Naive thymus-derived CD4-positive, alpha-beta T cell (primary cell): ENCODE data around the gene RHOC. TPM values are rescaled to one million over a fixed set of nuclear protein-coding genes. Genes with fewer than 3 reads are reported as not detected.
A peak's percentile ranks its signal among the peaks of the same experiment; 100 is the strongest.

Source experiments
- ATAC-seq: fragments of 150-1000 bp; cut with Tn5 transposase; 2 replicates; pipeline ENCODE4 v1.10.0; 2021; ENCODE audit warnings: mild to moderate bottlenecking, moderate library complexity
- CTCF ChIA-PET: fragments of 350-600 bp; sonication (Branson Sonifier 250); formaldehyde crosslinking; loops from one replicate; lab custom pipeline; 2021; ENCODE audit warnings: antibody characterized with exemption; lab: Charles Lee
- POLR2A ChIA-PET: fragments of 350-600 bp; sonication (Branson Sonifier 250); formaldehyde crosslinking; loops from one replicate; lab custom pipeline; 2021; ENCODE audit warnings: antibody characterized with exemption, inconsistent platforms; lab: Charles Lee
- DNase-seq, 9 donors: peaks; one replicate each; pipeline versions ENCODE4 v3.0.0 to v3.0.0-alpha.2; 2020 to 2022; ENCODE audit warnings: mixed read lengths in 1 of 9
- H3K27ac ChIP-seq: one replicate; pipeline ENCODE4 v1.7.0; 2013; ENCODE audit warnings: mild to moderate bottlenecking, low read depth, low read length, moderate library complexity
- H3K27me3 ChIP-seq, 2 donors: one replicate each; pipeline ENCODE4 v1.7.0; 2013; ENCODE audit warnings: low read length in 2 of 2, mild to moderate bottlenecking in 2 of 2, moderate library complexity in 2 of 2; ENCODE audit not compliant: control insufficient read depth in 2 of 2, insufficient read depth in 2 of 2
- H3K36me3 ChIP-seq, 3 experiments: 1 replicate in 2 of 3; 2 replicates in 1 of 3; pipeline ENCODE4 v1.7.0; 2013; ENCODE audit warnings: low read length in 3 of 3, mild to moderate bottlenecking in 3 of 3, moderate library complexity in 1 of 3; ENCODE audit not compliant: insufficient read depth in 3 of 3, control insufficient read depth in 2 of 3
- H3K4me1 ChIP-seq, 2 donors: one replicate each; pipeline ENCODE4 v1.7.0; 2013; ENCODE audit warnings: low read length in 2 of 2, mild to moderate bottlenecking in 2 of 2, moderate library complexity in 1 of 2; ENCODE audit not compliant: control insufficient read depth in 2 of 2, insufficient read depth in 2 of 2
- H3K4me3 ChIP-seq: 2 replicates; pipeline ENCODE4 v1.7.0; 2013; ENCODE audit warnings: mild to moderate bottlenecking, low read length
- H3K9me3 ChIP-seq, 3 experiments: 1 replicate in 2 of 3; 2 replicates in 1 of 3; pipeline ENCODE4 v1.7.0; 2013; ENCODE audit warnings: low read length in 3 of 3; ENCODE audit not compliant: control insufficient read depth in 2 of 3
- H3K27ac Mint-ChIP-seq, 9 donors: one replicate each; pipeline ENCODE4 v1.8.0; 2020 to 2022; ENCODE audit warnings: mixed read lengths in 9 of 9, mild to moderate bottlenecking in 8 of 9, moderate library complexity in 5 of 9, inconsistent platforms in 2 of 9
- H3K27me3 Mint-ChIP-seq, 5 donors: one replicate each; pipeline ENCODE4 v1.8.0; 2021 to 2022; ENCODE audit warnings: mixed read lengths in 5 of 5, mild to moderate bottlenecking in 1 of 5
- H3K36me3 Mint-ChIP-seq, 5 donors: one replicate each; pipeline ENCODE4 v1.8.0; 2020 to 2022; ENCODE audit warnings: mixed read lengths in 5 of 5, mild to moderate bottlenecking in 3 of 5, inconsistent platforms in 1 of 5
- H3K4me1 Mint-ChIP-seq, 7 donors: one replicate each; pipeline ENCODE4 v1.8.0; 2020 to 2022; ENCODE audit warnings: mixed read lengths in 7 of 7, mild to moderate bottlenecking in 3 of 7, inconsistent platforms in 1 of 7
- H3K4me3 Mint-ChIP-seq, 10 donors: one replicate each; pipeline ENCODE4 v1.8.0; 2020 to 2022; ENCODE audit warnings: mild to moderate bottlenecking in 10 of 10, mixed read lengths in 10 of 10, moderate library complexity in 6 of 10, inconsistent platforms in 2 of 10
- H3K9me3 Mint-ChIP-seq, 11 donors: one replicate each; pipeline ENCODE4 v1.8.0; 2020 to 2022; ENCODE audit warnings: mixed read lengths in 11 of 11, mild to moderate bottlenecking in 4 of 11, inconsistent platforms in 1 of 11, moderate library complexity in 1 of 11
- intact Hi-C, 2 donors: fragments of 100-400 bp; cut with micrococcal nuclease; formaldehyde crosslinking; loops; one replicate each; pipeline ENCODE4 v1.15.1; 2023
- polyA plus RNA-seq, 2 donors: library from polyadenylated mRNA; unstranded; fragments of 300-500 nt; fragmentation: Illumina TruSeq; gene quantifications; one replicate each; pipeline ENCODE4 v1.2.3, GENCODE V29; 2021
- total RNA-seq, 6 experiments: library from RNA in 5 of 6; stranded (reverse) in 5 of 6; gene quantifications; 1 replicate in 5 of 6; 2 replicates in 1 of 6; pipeline ENCODE4 v1.2.3 and lab custom pipeline; 2021 to 2026

The RHOC gene
- total and polyA plus RNA-seq, 7 experiments from 2014 or later = 0.57 to 89.1 (median 4.2) TPM

GRCh38 chr1:112674986-112675727, 31.8 kb downstream of the RHOC start:
- DNase-seq (peak; percentile 20 to 66 (median 40)), ATAC-seq (peak; percentile 53)
- H3K27me3 ChIP-seq = no peaks in the 10 kb centered on the region
- POLR2A ChIA-PET = interaction anchor here (0.5 to 5.6 kb wide), 19 partner anchors 9 to 1917 kb away, joined by 3 to 76 read pairs (median 3); partner anchors contain the start of genes CAPZA1, LRIG2, MAGI3 and PPM1J
- peak overlapping the region; percentile 94 to 99 (median 97) for H3K4me3 Mint-ChIP-seq
- H3K9me3 Mint-ChIP-seq = peaks cover 0 to 3% (median 0%) of the 10 kb centered on the region in 11 donors
- H3K4me1 Mint-ChIP-seq = peaks cover 38 to 65% (median 63%) of the 10 kb centered on the region in 7 donors
- H3K36me3 ChIP-seq = peaks cover 0 to 12% (median 10%) of the 10 kb centered on the region in 3 experiments
- peaks cover 4 to 46% (median 9%) of the 10 kb centered on the region in 5 donors for H3K36me3 Mint-ChIP-seq
- H3K4me3 ChIP-seq = peak overlapping the region; percentile 92
- H3K27me3 Mint-ChIP-seq = no peaks in the 10 kb centered on the region
- peak overlapping the region; percentile 88 for H3K27ac ChIP-seq
- H3K4me1 ChIP-seq = peaks cover 17 to 19% of the 10 kb centered on the region in 2 donors
- intact Hi-C loops = loop anchor here (1.0 to 10.0 kb wide), 8 partner anchors 30 to 280 kb away; partner anchors contain the start of genes PPM1J (in 2 of the 2), WNT2B (in 2 of the 2), CAPZA1 (in 1 of the 2) and CTTNBP2NL (in 1 of the 2)
- no peaks in the 10 kb centered on the region for H3K9me3 ChIP-seq
- CTCF ChIA-PET = interaction anchor here (0.6 to 2.8 kb wide), 7 partner anchors 27 to 175 kb away, joined by 3 to 6 read pairs (median 3); partner anchors contain the start of genes CAPZA1 and ST7L
- H3K27ac Mint-ChIP-seq = peak overlapping the region; percentile 90 to 98 (median 95)

DNA sequence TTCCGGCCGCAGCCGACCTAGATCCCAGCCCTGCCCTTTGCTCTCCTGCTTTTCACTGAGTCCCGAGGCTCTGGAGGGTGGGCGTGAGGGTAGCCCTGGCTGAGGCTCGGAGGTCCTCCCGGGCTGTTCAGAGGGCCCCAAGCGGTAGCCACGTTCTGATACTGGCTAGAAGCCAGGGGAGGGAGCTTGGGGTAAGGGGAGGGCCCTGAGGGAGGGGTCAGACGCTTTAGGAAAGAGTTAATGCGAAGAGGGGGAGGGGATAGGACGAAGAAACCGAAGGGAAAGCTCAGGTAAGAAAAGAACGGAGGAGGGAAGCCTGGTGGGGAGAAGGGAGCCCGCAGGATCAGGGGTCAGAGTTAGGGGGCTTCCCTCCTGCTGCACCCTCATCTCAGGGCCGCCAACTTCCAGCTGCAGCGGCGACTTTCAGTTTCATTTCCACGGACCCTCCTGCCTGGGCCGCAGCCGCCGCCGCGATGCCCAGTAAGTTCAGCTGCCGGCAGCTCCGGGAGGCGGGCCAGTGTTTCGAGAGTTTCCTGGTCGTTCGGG, 32.4 kb downstream of the RHOC start, which contains the start of gene MOV10:
Gene MOV10, plus strand, starts transcription at position 220 of the 546 bp plus-strand sequence. Its CDS starts 254 bp downstream, at position 474.
- Mint-ChIP-seq H3K27ac (peak within 1 kb of the TSS; percentile 90 to 98 (median 95)), H3K27me3 (no peaks in the 10 kb centered on the region), H3K36me3 (peaks cover 0 to 48% (median 5%) of the 10 kb centered on the region in 5 donors), H3K4me1 (peaks cover 37 to 62% (median 58%) of the 10 kb centered on the region in 7 donors), H3K4me3 (peak within 1 kb of the TSS; percentile 94 to 99 (median 97)), H3K9me3 (no peaks in the 10 kb centered on the region)
- no peaks in the 10 kb centered on the region for H3K9me3 ChIP-seq
- peaks cover 0 to 19% (median 17%) of the 10 kb centered on the region in 3 experiments for H3K36me3 ChIP-seq
- intact Hi-C loops = loop anchor here (1.0 to 10.0 kb wide), 7 partner anchors 31 to 280 kb away; partner anchors contain the start of genes PPM1J (in 2 of the 2), WNT2B (in 2 of the 2), CAPZA1 (in 1 of the 2) and CTTNBP2NL (in 1 of the 2)
- peak within 1 kb of the TSS; percentile 92 for H3K4me3 ChIP-seq
- no peaks in the 10 kb centered on the region for H3K27me3 ChIP-seq
- DNase-seq = peak; percentile 38 to 62 (median 59)
- peak within 1 kb of the TSS; percentile 88 for H3K27ac ChIP-seq
- ChIA-PET CTCF (interaction anchor here (0.8 to 2.8 kb wide), 5 partner anchors 27 to 175 kb away, joined by 3 to 6 read pairs (median 3); partner anchors contain the start of genes CAPZA1 and ST7L), POLR2A (interaction anchor here (0.5 to 5.6 kb wide), 18 partner anchors 9 to 1917 kb away, joined by 3 to 76 read pairs (median 4); partner anchors contain the start of genes CAPZA1, LRIG2, MAGI3 and PPM1J)
- H3K4me1 ChIP-seq = peaks cover 17 to 19% of the 10 kb centered on the region in 2 donors
- ATAC-seq = peak; percentile 73

DNA sequence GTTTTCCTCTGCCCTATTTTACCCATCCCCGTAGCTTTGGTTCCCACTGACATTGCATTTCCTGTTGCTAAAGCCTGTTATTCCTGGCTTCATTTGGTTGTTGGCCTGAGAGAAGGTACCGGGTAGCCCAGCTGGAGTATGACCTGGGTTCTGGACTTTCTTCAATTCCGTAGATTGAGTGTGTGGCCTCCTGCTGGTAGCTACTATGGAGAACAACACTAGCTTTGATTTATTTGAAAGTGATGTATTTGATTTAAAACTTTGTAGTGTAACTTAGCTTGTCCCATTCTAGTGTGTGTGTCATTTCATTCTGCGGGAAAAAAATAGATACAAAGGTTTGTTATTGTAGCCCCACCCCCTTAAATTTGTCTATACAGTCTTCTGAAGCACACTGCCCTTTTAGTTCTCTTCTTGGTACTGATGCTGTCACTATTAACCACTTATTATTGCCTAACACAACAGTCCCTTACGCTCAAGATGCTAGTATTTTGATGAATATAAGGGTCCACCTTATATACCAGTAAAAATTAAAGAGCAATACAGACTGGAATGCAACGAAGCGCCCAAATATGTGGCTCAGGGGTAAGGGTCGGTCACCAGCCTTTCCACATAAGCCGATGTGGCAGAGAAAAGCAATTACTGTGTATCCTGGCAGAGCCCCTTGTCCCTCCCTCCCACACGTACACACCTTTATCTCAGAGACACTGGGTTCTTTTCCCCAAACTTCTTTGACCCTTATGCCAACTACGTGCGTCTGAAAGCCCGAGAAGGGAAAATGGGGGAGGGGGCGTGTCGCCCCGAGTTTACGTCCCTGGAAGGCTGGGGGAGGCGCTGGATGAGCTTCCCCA, 33.1 kb downstream of the RHOC start:
- Mint-ChIP-seq H3K9me3 (no peaks in the 10 kb centered on the region), H3K27me3 (no peaks in the 10 kb centered on the region), H3K4me3 (peak overlapping the region; percentile 94 to 99 (median 97)), H3K4me1 (peaks cover 31 to 63% (median 51%) of the 10 kb centered on the region in 7 donors), H3K36me3 (peaks cover 0 to 50% (median 6%) of the 10 kb centered on the region in 5 donors), H3K27ac (peak overlapping the region; percentile 86 to 98 (median 94))
- H3K4me1 ChIP-seq = peaks cover 17 to 19% of the 10 kb centered on the region in 2 donors
- ATAC-seq (peak; percentile 53), DNase-seq (peak in 7 of 9 donors; percentile 19 to 46 (median 31))
- peak overlapping the region; percentile 92 for H3K4me3 ChIP-seq
- POLR2A ChIA-PET = interaction anchor here (0.5 to 5.6 kb wide), 16 partner anchors 9 to 1099 kb away, joined by 3 to 76 read pairs (median 4); partner anchors contain the start of genes CAPZA1, MAGI3, PPM1J and ST7L
- peaks cover 0 to 25% (median 19%) of the 10 kb centered on the region in 3 experiments for H3K36me3 ChIP-seq
- intact Hi-C loops = loop anchor here (1.0 to 10.0 kb wide), 7 partner anchors 31 to 279 kb away; partner anchors contain the start of genes PPM1J (in 2 of the 2), WNT2B (in 2 of the 2), CAPZA1 (in 1 of the 2) and CTTNBP2NL (in 1 of the 2)
- CTCF ChIA-PET = interaction anchor here (0.8 to 2.8 kb wide), 4 partner anchors 16 to 73 kb away, joined by 3 to 6 read pairs (median 4); partner anchors contain the start of genes CAPZA1 and ST7L
- H3K27ac ChIP-seq = peak overlapping the region; percentile 88
- H3K9me3 ChIP-seq = no peaks in the 10 kb centered on the region
- no peaks in the 10 kb centered on the region for H3K27me3 ChIP-seq

DNA sequence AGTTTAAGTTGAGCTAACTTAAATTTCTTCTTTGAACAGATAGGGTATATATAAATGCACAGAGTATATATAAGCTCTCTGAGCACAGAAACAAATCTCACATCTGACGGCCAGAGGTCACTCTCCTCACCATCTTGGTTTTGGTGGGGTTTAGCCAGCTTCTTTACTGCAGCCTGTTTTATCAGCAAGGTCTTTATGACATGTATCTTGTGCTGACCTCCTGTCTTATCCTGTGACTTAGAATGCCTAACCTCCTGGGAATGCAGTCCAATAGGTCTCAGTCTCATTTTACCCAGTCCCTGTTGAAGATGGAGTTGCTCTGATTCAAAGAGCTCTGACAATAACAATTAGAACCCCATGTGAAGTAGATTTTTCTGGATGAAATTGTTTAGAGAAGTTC, 34.1 kb downstream of the RHOC start:
- no peaks in the 10 kb centered on the region for H3K27me3 Mint-ChIP-seq
- H3K27ac ChIP-seq = peak overlapping the region; percentile 26
- peaks cover 30 to 63% (median 50%) of the 10 kb centered on the region in 7 donors for H3K4me1 Mint-ChIP-seq
- peaks cover 0 to 52% (median 7%) of the 10 kb centered on the region in 5 donors for H3K36me3 Mint-ChIP-seq
- no peak for DNase-seq
- H3K4me3 ChIP-seq = no peak overlapping the region
- POLR2A ChIA-PET = interaction anchor here (0.7 to 5.6 kb wide), 8 partner anchors 11 to 76 kb away, joined by 3 to 76 read pairs (median 4); partner anchors contain the start of genes CAPZA1, PPM1J and ST7L
- no peak for ATAC-seq
- H3K9me3 Mint-ChIP-seq = no peaks in the 10 kb centered on the region
- H3K4me3 Mint-ChIP-seq = peak overlapping the region in 9 of 10 donors; percentile 7 to 99 (median 94)
- peaks cover 0 to 34% (median 19%) of the 10 kb centered on the region in 3 experiments for H3K36me3 ChIP-seq
- peak overlapping the region; percentile 28 to 97 (median 86) for H3K27ac Mint-ChIP-seq
- no peaks in the 10 kb centered on the region for H3K9me3 ChIP-seq
- CTCF ChIA-PET = interaction anchor here (0.7 to 2.8 kb wide), 4 partner anchors 9 to 171 kb away, joined by 3 to 6 read pairs (median 4); partner anchors contain the start of genes CAPZA1 and ST7L
- peaks cover 17 to 19% of the 10 kb centered on the region in 2 donors for H3K4me1 ChIP-seq
- intact Hi-C loops = loop anchor here (10.0 kb wide), 2 partner anchors 168 to 278 kb away; partner anchors contain the start of genes WNT2B (in 2 of the 2) and CTTNBP2NL (in 1 of the 2)
- no peaks in the 10 kb centered on the region for H3K27me3 ChIP-seq

DNA sequence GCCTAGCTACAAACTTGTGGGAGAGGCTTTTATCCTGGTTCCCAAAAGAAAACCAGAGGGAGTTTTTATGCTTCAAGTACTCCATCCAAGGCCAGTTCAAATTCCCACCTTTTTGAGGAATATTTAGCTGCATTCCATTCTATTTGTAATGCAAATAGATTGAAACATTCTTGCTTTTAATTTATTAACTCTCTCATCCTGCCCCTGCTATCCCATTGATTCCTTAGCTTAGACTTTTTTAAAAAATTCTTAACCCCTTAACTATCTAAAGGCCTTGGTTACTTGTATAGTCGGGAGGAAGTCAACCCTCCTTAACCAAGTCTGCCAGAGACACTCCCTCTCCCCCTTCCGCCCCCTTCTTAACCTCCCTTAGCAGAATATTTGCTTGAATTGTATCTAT, 34.9 kb downstream of the RHOC start:
- Mint-ChIP-seq H3K9me3 (no peaks in the 10 kb centered on the region), H3K27ac (peak overlapping the region in 8 of 9 donors; percentile 26 to 91 (median 68)), H3K36me3 (peaks cover 3 to 56% (median 13%) of the 10 kb centered on the region in 5 donors), H3K4me1 (peaks cover 26 to 62% (median 43%) of the 10 kb centered on the region in 7 donors), H3K4me3 (no peak overlapping the region), H3K27me3 (no peaks in the 10 kb centered on the region)
- Histone ChIP-seq H3K4me1 (peaks cover 14 to 19% of the 10 kb centered on the region in 2 donors), H3K36me3 (peaks cover 0 to 43% (median 19%) of the 10 kb centered on the region in 3 experiments), H3K27ac (peak overlapping the region; percentile 26), H3K9me3 (no peaks in the 10 kb centered on the region), H3K27me3 (no peaks in the 10 kb centered on the region), H3K4me3 (no peak overlapping the region)
- ChIA-PET CTCF (interaction anchor here (0.6 to 2.8 kb wide), 5 partner anchors 10 to 170 kb away, joined by 3 to 6 read pairs (median 4); partner anchors contain the start of genes CAPZA1 and ST7L), POLR2A (interaction anchor here (1.7 to 5.6 kb wide), 3 partner anchors 12 to 55 kb away, joined by 4 to 76 read pairs (median 6); partner anchors contain the start of genes CAPZA1, PPM1J and ST7L)
- ATAC-seq (no peak), DNase-seq (no peak)
- intact Hi-C loops = loop anchor here (10.0 kb wide), 2 partner anchors 167 to 277 kb away; partner anchors contain the start of genes WNT2B (in 2 of the 2) and CTTNBP2NL (in 1 of the 2)
